IPS-18a (cell line): ENCODE measurements around the gene HCFC2.
A peak's percentile ranks its signal among the peaks of the same experiment; 100 is the strongest.

Experiments
- H3K27ac ChIP-seq: one replicate; pipeline ENCODE4 v1.5.1; 2013; ENCODE audit warnings: low read length
- H3K27me3 ChIP-seq: one replicate; pipeline ENCODE4 v1.6.1; 2013; ENCODE audit warnings: mild to moderate bottlenecking, low read length; ENCODE audit not compliant: control insufficient read depth, insufficient read depth
- H3K36me3 ChIP-seq: one replicate; pipeline ENCODE4 v1.6.1; 2013; ENCODE audit warnings: low read depth, low read length; ENCODE audit not compliant: control insufficient read depth
- H3K4me1 ChIP-seq: one replicate; pipeline ENCODE4 v1.6.1; 2013; ENCODE audit warnings: low read depth, low read length; ENCODE audit not compliant: control insufficient read depth
- H3K4me3 ChIP-seq: one replicate; pipeline ENCODE4 v1.5.1; 2013; ENCODE audit warnings: low read length
- H3K9ac ChIP-seq: one replicate; pipeline ENCODE4 v1.6.1; 2013; ENCODE audit warnings: mild to moderate bottlenecking, low read length, moderate library complexity
- H3K9me3 ChIP-seq: one replicate; pipeline ENCODE4 v1.6.1; 2013; ENCODE audit warnings: low read depth, low read length; ENCODE audit not compliant: control insufficient read depth

The HCFC2 gene

GRCh38 chr12:104046306-104046705, 18.0 kb upstream of the HCFC2 start:
- H3K27ac ChIP-seq = no peak overlapping the region
- peaks cover 33% of the 10 kb centered on the region for H3K27me3 ChIP-seq
- no peaks in the 10 kb centered on the region for H3K4me1 ChIP-seq
- H3K9me3 ChIP-seq = no peaks in the 10 kb centered on the region
- H3K4me3 ChIP-seq = no peak overlapping the region
- no peaks in the 10 kb centered on the region for H3K36me3 ChIP-seq
- H3K9ac ChIP-seq = no peak overlapping the region

DNA sequence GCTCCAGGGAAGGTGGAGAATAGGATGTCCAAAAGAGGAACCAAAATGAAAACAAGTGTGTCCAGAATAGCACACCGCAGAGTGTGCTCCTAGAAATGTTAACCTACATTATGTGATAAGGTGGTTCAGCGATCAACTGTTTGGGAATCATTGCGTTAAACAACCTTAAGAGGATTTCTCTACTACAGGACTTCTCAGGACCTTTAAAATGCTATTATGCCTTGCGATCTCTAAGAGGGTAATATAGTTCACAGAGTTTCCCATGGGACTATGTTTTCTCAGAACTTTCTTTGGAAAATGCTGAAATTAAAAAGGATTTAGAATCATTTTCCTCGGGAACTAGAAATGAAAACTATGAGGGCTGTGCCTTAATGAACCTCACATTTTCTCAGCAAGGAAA, 16.2 kb upstream of the HCFC2 start:
- Histone ChIP-seq H3K9ac (no peak overlapping the region), H3K4me3 (no peak overlapping the region), H3K36me3 (no peaks in the 10 kb centered on the region), H3K9me3 (no peaks in the 10 kb centered on the region), H3K27ac (no peak overlapping the region), H3K27me3 (peaks cover 36% of the 10 kb centered on the region), H3K4me1 (no peaks in the 10 kb centered on the region)

DNA sequence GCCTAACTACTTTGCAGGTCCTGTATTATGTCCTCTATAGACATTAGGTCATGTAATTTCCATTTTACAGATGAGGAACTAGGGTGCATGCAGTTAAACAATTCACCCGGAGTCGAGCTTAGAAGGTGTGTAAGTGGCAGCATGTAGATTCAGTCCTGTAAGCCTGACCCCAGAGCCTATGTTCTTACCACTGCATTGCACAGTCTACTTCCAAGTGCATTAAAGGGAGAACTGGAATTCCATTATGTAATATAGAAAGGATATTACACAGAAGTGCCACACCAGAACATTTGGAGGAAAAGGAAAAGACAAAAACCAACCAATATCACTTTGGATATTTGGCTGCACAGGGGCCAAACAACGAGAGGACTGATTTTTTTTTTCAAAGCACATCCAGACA, 15.5 kb upstream of the HCFC2 start:
- H3K27me3 ChIP-seq = peaks cover 36% of the 10 kb centered on the region
- no peak overlapping the region for H3K4me3 ChIP-seq
- no peak overlapping the region for H3K27ac ChIP-seq
- no peaks in the 10 kb centered on the region for H3K4me1 ChIP-seq
- H3K9ac ChIP-seq = no peak overlapping the region
- H3K36me3 ChIP-seq = no peaks in the 10 kb centered on the region
- H3K9me3 ChIP-seq = no peaks in the 10 kb centered on the region

DNA sequence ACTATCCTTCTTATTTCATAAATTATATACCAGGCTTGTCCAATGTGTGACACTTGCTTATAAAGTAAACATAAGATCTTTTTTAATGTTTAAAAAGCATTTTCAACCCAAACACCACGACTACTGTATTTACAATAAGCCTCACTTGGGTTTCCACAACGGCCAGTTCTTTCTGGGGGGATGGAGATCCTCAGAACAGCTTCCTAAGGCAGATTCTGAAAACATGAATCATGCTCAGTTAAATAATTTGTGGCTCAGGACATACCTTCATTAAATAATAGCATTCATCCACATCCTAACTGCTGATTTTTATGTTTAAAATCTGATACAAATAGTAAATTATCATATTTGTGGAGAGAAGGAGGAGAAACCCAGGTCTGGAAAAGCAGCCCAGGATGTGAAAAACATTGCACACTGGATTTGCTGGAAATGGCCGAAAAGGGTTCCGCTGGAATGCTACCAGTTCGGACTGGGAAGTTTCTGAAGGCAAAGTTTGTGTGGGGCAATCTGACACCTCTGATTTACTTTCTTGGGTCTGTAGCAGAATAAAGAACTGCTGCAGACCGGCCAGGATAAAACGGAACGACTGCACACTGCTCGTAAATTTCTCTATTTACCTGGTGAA, 14.9 kb upstream of the HCFC2 start:
- Histone ChIP-seq H3K4me1 (no peaks in the 10 kb centered on the region), H3K27me3 (peaks cover 36% of the 10 kb centered on the region), H3K36me3 (no peaks in the 10 kb centered on the region), H3K9me3 (no peaks in the 10 kb centered on the region), H3K9ac (peak overlapping the region; percentile 68), H3K4me3 (peak overlapping the region; percentile 81), H3K27ac (no peak overlapping the region)

- Histone ChIP-seq H3K4me1 (peaks cover 4% of the 10 kb centered on the region), H3K9me3 (no peaks in the 10 kb centered on the region), H3K27ac (no peak within 1 kb of the TSS), H3K9ac (peak within 1 kb of the TSS; percentile 68), H3K36me3 (no peaks in the 10 kb centered on the region), H3K4me3 (peak within 1 kb of the TSS; percentile 81), H3K27me3 (peaks cover 36% of the 10 kb centered on the region)
Measured at GRCh38 chr12:104049903-104050356, 14.4 kb upstream of the HCFC2 start, which contains the start of gene GLT8D2. GLT8D2 (minus strand) TSS chr12:104050187; CDS start chr12:104019648, 30,539 bp downstream.

DNA sequence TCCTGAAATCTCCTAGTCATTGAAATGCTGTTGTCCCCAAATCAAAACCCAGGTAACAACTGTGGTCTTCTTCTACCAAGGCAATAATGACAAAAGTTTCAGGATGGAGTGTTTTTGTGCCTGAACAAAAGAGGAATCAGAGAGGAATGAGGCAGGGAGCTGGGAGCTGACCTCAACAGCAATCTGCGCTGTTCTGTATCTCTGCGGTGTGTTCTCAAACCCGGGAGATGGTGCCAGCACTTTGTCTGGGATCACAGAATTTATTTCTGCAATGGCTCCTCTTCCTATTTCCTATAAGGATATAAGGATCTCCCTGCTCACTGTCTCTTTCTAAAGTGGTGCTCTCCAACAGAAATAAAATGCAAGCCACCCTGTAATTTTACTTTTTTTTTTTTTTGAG, 13.9 kb upstream of the HCFC2 start:
- H3K4me3 ChIP-seq = peak overlapping the region; percentile 81
- peaks cover 4% of the 10 kb centered on the region for H3K4me1 ChIP-seq
- no peaks in the 10 kb centered on the region for H3K36me3 ChIP-seq
- peak overlapping the region; percentile 68 for H3K9ac ChIP-seq
- no peaks in the 10 kb centered on the region for H3K9me3 ChIP-seq
- peaks cover 36% of the 10 kb centered on the region for H3K27me3 ChIP-seq
- no peak overlapping the region for H3K27ac ChIP-seq

DNA sequence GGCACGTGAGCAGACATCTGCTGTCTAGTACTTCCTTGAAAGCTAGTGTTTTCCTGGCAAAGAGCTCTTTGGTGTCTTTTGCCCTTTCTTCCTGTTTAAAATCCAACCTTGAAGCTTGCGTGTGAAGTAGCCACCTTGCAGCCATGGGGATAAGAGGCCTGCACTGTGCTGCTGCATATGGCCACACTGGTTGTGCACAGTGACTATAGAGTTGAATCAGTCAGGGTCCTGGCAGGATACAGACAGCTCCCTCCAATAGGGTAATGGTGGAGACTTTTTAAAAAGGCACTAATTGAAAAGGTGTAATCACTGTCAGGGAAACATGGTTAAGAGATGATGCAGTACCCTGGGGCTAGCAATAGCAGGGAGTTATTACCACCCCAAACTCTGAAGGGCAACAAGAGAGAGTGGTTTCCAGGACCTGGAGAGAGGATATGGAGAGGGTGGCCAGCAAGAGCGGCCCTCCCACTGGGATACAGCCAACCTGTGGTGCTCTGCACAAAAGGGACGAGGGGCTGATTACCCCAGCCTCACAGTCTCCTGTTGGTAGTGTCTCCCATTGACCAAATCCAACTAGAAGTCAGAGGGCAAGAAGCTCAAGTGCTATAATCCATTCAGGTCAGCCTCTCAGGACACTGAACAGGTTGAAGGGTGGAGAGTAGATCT, 9.5 kb upstream of the HCFC2 start:
- H3K4me3 ChIP-seq = no peak overlapping the region
- H3K4me1 ChIP-seq = peaks cover 4% of the 10 kb centered on the region
- peaks cover 16% of the 10 kb centered on the region for H3K27me3 ChIP-seq
- no peak overlapping the region for H3K9ac ChIP-seq
- H3K9me3 ChIP-seq = no peaks in the 10 kb centered on the region
- no peaks in the 10 kb centered on the region for H3K36me3 ChIP-seq
- H3K27ac ChIP-seq = no peak overlapping the region

DNA sequence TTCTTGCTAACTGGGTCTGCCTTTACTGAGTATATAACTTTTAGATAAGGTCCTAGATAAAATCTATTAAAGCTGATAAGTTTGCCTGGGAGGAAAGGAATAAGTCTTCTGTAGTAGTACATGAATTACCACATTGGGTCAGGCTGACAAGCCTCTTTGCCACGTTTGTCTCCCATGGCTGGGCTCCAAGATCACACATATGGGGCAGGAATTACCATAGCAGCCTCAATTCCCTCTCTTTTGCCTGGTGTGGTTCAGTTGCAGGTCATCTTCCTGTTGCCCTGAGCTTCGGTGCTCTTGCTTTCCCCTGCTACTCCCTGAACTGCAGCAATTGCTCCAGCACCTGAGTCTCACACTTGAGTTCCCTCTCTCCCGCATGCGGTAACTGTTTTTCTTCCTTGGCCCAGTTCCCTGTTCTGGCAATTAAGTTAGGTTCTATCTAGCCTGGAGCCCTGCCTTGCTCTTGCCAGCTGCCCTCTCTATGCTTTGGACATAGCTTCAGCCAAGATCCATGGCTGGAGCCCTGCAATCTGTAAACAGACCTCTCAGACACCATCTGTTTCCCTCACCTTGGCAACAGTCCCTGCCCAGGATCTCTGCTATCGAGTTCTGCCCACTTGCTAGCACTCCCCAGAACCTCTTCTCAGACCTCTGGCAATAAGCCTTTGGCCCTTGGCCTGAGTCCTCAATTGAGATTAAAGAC, 8.5 kb upstream of the HCFC2 start:
- H3K27me3 ChIP-seq = peaks cover 7% of the 10 kb centered on the region

DNA sequence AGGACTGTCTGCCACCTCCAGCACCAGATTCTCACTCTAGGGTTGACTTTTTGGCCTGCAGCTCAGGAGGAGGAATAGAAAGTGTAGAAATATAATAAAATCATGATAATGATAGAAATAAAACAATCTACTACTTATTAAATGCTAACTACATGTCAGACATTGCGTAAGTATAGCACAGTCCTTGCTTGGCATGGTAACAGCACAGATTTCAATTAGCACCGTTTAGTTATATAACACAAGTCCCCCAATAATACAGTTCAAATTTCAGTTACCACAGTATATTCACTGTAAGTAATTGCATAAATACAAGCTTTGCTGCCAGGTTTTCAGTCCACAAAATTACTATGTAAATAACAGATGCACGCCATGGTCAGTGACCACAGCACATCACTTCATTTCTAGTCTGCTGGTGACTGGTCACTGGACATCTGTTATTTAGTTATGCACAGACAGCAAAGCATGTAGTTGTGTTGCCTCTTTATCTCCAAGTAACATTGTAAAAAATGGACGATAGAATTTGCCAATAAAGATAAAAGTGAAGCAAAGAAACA, 7.8 kb upstream of the HCFC2 start:
- Histone ChIP-seq H3K9me3 (no peaks in the 10 kb centered on the region), H3K9ac (no peak overlapping the region), H3K4me3 (no peak overlapping the region), H3K36me3 (no peaks in the 10 kb centered on the region), H3K27ac (no peak overlapping the region), H3K4me1 (peaks cover 4% of the 10 kb centered on the region), H3K27me3 (peaks cover under 1% of the 10 kb centered on the region)

More for the DNA sequence above, 8.5 kb upstream of the HCFC2 start:
- Histone ChIP-seq H3K27ac (no peak overlapping the region), H3K9ac (no peak overlapping the region), H3K36me3 (no peaks in the 10 kb centered on the region), H3K9me3 (no peaks in the 10 kb centered on the region), H3K4me1 (peaks cover 4% of the 10 kb centered on the region), H3K4me3 (no peak overlapping the region)

- no peak overlapping the region for H3K27ac ChIP-seq
- H3K4me1 ChIP-seq = peaks cover 4% of the 10 kb centered on the region
- no peaks in the 10 kb centered on the region for H3K9me3 ChIP-seq
- no peaks in the 10 kb centered on the region for H3K36me3 ChIP-seq
- no peak overlapping the region for H3K9ac ChIP-seq
- peaks cover under 1% of the 10 kb centered on the region for H3K27me3 ChIP-seq
- no peak overlapping the region for H3K4me3 ChIP-seq
Measured at GRCh38 chr12:104057771-104058197, 6.5 kb upstream of the HCFC2 start.

GRCh38 chr12:104058802-104059201, 5.5 kb upstream of the HCFC2 start:
- Histone ChIP-seq H3K9ac (no peak overlapping the region), H3K4me3 (no peak overlapping the region), H3K36me3 (no peaks in the 10 kb centered on the region), H3K4me1 (peaks cover 4% of the 10 kb centered on the region), H3K9me3 (no peaks in the 10 kb centered on the region), H3K27me3 (peaks cover 9% of the 10 kb centered on the region), H3K27ac (no peak overlapping the region)
